Fibroblast of lung (primary cell): ENCODE data around the gene UBE2G1. TPM values are rescaled to one million over a fixed set of nuclear protein-coding genes. Genes with fewer than 3 reads are reported as not detected.

Experiments used
- DNase-seq, 2 donors: peaks; one replicate each; pipeline versions ENCODE4 v3.0.0 to v3.0.0-alpha.2; 2010; ENCODE audit warnings: low read depth in 2 of 2
- H2AFZ ChIP-seq: 2 replicates; pipeline ENCODE4 v1.5.1; 2012; ENCODE audit warnings: low read length, control low read depth, inconsistent platforms
- H3K27ac ChIP-seq: 2 replicates; pipeline ENCODE4 v1.5.1; 2011; ENCODE audit warnings: low read length, control low read depth; ENCODE audit not compliant: insufficient read depth
- H3K27me3 ChIP-seq: 2 replicates; pipeline ENCODE4 v1.5.1; 2011; ENCODE audit warnings: mild to moderate bottlenecking, low read length; ENCODE audit not compliant: control insufficient read depth, insufficient read depth
- H3K36me3 ChIP-seq: 2 replicates; pipeline ENCODE4 v1.5.1; 2011; ENCODE audit warnings: low read length; ENCODE audit not compliant: control insufficient read depth, insufficient read depth
- H3K4me1 ChIP-seq: 2 replicates; pipeline ENCODE4 v1.5.1; 2011; ENCODE audit warnings: low read length; ENCODE audit not compliant: control insufficient read depth, insufficient read depth; ENCODE audit errors: extremely low read depth
- H3K4me2 ChIP-seq: 2 replicates; pipeline ENCODE4 v1.5.1; 2011; ENCODE audit warnings: low read length, control low read depth; ENCODE audit not compliant: insufficient read depth; ENCODE audit errors: extremely low read depth
- H3K4me3 ChIP-seq, 4 experiments: fragments of 200-600 bp in 1 of 4; sonication (generic) in 1 of 4; replicated peaks in 1 of 4; 2 replicates each; pipeline ENCODE4 v1.5.1; 2011 to 2016; ENCODE audit warnings: low read length in 4 of 4, low read depth in 3 of 4, mild to moderate bottlenecking in 3 of 4, control low read depth in 2 of 4, inconsistent platforms in 1 of 4, mixed read lengths in 1 of 4; ENCODE audit not compliant: insufficient read depth in 1 of 4; ENCODE audit errors: control extremely low read depth in 1 of 4
- H3K79me2 ChIP-seq: 2 replicates; pipeline ENCODE4 v1.5.1; 2012; ENCODE audit warnings: mild to moderate bottlenecking, low read length, inconsistent platforms; ENCODE audit not compliant: control insufficient read depth, insufficient read depth
- H3K9ac ChIP-seq: 2 replicates; pipeline ENCODE4 v1.5.1; 2011; ENCODE audit warnings: mild to moderate bottlenecking, low read length, control low read depth; ENCODE audit not compliant: insufficient read depth
- H3K9me3 ChIP-seq: 2 replicates; pipeline ENCODE4 v1.5.1; 2012; ENCODE audit warnings: low read depth, low read length; ENCODE audit not compliant: control insufficient read depth, insufficient read depth
- H4K20me1 ChIP-seq: 2 replicates; pipeline ENCODE4 v1.5.1; 2011; ENCODE audit warnings: low read length; ENCODE audit not compliant: control insufficient read depth, insufficient read depth; ENCODE audit errors: extremely low read depth
- EZH2 ChIP-seq: IDR thresholded peaks from 2 replicates; pipeline ENCODE4 v1.5.1; 2012; ENCODE audit warnings: low read length, control low read depth, mild to moderate bottlenecking; ENCODE audit errors: missing control alignments
- polyA plus RNA-seq, 2 donors: library from polyadenylated mRNA; depleted of rRNA in 1 of 2; stranded (reverse) in 1 of 2; unstranded in 1 of 2; fragments of >200 nt; gene quantifications; 2 replicates each; pipeline ENCODE4 v1.2.1, GENCODE V29; 2011 to 2012; ENCODE audit warnings: missing spikeins in 1 of 2
- total RNA-seq: library from RNA; depleted of rRNA; stranded (reverse); fragments of >200 nt; gene quantifications from 2 replicates; pipeline ENCODE4 v1.2.1, GENCODE V29; 2014
- TF ChIP-seq, protein P1 (sequence below), 2 donors: IDR thresholded peaks in 1 of 2; conservative IDR thresholded peaks in 1 of 2; 1 replicate in 1 of 2; 2 replicates in 1 of 2; pipeline ENCODE4 v1.5.1; 2011 to 2012; ENCODE audit warnings: low read length in 2 of 2, control low read depth in 1 of 2, inconsistent platforms in 1 of 2, low read depth in 1 of 2, mild to moderate bottlenecking in 1 of 2

The UBE2G1 gene
- total and polyA plus RNA-seq, 2 donors (not counting 1 experiment from before 2014, with no cell fraction given), result 30.7 to 48.4 TPM

DNA sequence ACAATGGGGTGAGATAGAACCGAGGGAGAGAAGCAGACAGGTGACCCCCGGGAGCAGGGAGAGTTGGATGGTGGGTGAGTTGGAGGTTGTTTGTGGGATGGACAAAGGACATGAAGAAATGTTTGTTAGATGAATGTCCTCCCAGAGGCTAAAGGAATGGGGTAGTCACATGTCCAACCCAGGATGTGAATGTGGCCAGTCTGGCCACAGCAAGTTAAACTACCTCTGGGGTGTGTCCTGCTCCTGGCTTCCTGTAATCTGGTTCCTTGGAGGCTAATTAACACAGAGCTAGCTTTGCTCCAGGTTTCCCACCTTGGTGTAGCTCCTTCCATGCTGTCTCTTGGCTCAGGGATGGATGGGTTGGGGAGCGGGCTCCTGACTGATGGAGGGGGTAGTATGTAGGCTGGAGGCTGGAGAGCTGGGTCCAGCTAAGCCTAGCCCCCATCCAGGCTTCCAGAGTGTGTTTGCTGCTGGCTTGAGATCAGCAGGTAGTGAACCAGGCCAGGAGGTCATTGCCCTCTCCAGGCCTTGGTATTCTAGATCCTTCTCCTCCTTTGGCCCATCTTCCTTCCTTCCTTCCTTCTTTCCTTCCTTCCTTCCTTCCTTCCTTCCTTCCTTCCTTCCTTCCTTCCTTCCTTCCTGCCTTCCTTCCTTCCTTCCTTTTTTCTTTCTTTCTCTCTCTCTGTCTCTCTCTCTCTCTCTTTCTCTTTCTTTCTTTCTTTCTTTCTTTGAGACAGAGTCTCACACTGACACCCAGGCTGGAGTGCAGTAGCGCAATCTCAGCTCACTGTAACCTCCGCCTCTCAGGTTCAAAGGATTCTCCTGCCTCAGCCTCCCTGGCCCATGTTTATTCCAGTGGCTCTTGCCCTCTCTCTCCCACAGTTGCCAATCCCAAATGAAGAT, 28.0 kb upstream of the UBE2G1 start:
- TF ChIP-seq, protein P1, sequence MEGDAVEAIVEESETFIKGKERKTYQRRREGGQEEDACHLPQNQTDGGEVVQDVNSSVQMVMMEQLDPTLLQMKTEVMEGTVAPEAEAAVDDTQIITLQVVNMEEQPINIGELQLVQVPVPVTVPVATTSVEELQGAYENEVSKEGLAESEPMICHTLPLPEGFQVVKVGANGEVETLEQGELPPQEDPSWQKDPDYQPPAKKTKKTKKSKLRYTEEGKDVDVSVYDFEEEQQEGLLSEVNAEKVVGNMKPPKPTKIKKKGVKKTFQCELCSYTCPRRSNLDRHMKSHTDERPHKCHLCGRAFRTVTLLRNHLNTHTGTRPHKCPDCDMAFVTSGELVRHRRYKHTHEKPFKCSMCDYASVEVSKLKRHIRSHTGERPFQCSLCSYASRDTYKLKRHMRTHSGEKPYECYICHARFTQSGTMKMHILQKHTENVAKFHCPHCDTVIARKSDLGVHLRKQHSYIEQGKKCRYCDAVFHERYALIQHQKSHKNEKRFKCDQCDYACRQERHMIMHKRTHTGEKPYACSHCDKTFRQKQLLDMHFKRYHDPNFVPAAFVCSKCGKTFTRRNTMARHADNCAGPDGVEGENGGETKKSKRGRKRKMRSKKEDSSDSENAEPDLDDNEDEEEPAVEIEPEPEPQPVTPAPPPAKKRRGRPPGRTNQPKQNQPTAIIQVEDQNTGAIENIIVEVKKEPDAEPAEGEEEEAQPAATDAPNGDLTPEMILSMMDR (conservative IDR thresholded peaks at IDR 0.05 in 1 of 2, IDR thresholded peaks at IDR 0.05 in 1 of 2; ENCODE audit: low read depth in 1 of 2, low read length in 2 of 2), result no peak
- no peak for TF ChIP-seq EZH2
- Histone ChIP-seq H3K79me2 (no peaks in the 10 kb centered on the region), H3K4me1 (no peaks in the 10 kb centered on the region), H3K27ac (no peak overlapping the region), H4K20me1 (no peaks in the 10 kb centered on the region), H3K4me3 (no peak overlapping the region), H3K36me3 (no peaks in the 10 kb centered on the region), H3K9ac (no peak overlapping the region), H2AFZ (no peak overlapping the region), H3K27me3 (no peaks in the 10 kb centered on the region), H3K4me2 (no peak overlapping the region), H3K9me3 (no peaks in the 10 kb centered on the region)
- no peak for DNase-seq

DNA sequence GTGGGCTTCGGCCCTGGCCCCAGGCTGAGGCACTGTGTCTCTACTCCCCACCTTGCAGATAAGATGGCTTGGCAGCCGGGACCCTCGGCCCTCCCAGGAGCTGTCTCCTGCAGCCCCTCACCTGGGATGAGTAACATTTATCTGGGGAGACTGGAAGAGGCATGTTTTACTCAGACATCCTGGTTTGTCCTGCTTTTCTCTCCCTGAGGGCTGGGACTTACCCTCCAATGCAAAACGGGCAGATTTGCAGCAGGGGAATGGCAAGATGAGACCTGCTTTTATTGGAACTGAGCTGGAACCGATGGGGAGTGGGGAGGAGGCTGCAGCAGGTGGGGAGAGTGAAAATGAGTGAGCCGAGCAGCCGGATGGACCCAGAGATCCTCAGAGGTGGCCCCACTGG, 27.3 kb upstream of the UBE2G1 start:
- Histone ChIP-seq H3K9me3 (no peaks in the 10 kb centered on the region), H3K36me3 (no peaks in the 10 kb centered on the region), H3K79me2 (no peaks in the 10 kb centered on the region), H3K9ac (no peak overlapping the region), H2AFZ (no peak overlapping the region), H4K20me1 (no peaks in the 10 kb centered on the region), H3K27me3 (no peaks in the 10 kb centered on the region), H3K4me2 (no peak overlapping the region), H3K4me3 (no peak overlapping the region), H3K27ac (no peak overlapping the region), H3K4me1 (no peaks in the 10 kb centered on the region)
- TF ChIP-seq, protein P1 (conservative IDR thresholded peaks at IDR 0.05 in 1 of 2, IDR thresholded peaks at IDR 0.05 in 1 of 2; ENCODE audit: low read depth in 1 of 2, low read length in 2 of 2), result no peak
- no peak for TF ChIP-seq EZH2
- no peak for DNase-seq

DNA sequence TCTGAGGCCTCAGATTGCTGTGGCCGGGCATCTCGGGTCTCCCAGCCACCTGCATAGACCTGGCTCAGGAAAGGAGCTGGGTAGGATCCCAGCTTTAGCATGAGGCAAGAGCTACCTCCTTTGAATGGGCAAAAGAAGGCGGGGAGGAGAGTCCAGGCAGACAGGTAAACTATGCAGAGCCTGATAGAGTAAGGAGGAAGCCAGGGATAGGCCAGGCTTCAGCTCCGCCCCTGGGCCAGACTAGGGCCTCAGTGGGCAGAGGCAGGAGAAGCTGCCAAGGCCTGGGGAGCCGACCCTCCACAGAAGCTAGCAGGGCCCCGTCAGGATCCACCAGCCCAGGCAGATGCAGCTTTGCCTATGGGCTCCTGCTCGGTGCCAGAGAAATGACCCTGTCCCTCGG, 22.6 kb upstream of the UBE2G1 start:
- no peak for DNase-seq
- Histone ChIP-seq H3K9ac (no peak overlapping the region), H3K27me3 (no peaks in the 10 kb centered on the region), H3K9me3 (no peaks in the 10 kb centered on the region), H4K20me1 (no peaks in the 10 kb centered on the region), H3K27ac (no peak overlapping the region), H2AFZ (no peak overlapping the region), H3K36me3 (no peaks in the 10 kb centered on the region), H3K4me3 (no peak overlapping the region), H3K4me1 (no peaks in the 10 kb centered on the region), H3K4me2 (no peak overlapping the region), H3K79me2 (no peaks in the 10 kb centered on the region)
- no peak for TF ChIP-seq EZH2
- TF ChIP-seq, protein P1 (conservative IDR thresholded peaks at IDR 0.05 in 1 of 2, IDR thresholded peaks at IDR 0.05 in 1 of 2; ENCODE audit: low read depth in 1 of 2, low read length in 2 of 2), result no peak
